A673 (cell line): Measurements from ENCODE around the gene GLYATL3. TPM values are rescaled to one million over a fixed set of nuclear protein-coding genes. Genes with fewer than 3 reads are reported as not detected.

Source experiments
- BruUV-seq: library from RNA; stranded (reverse); fragments of 400-500 nt; replicated peaks from 2 replicates; lab custom pipeline; 2021; lab: Mats Ljungman, UMichigan
- CTCF ChIA-PET: fragments of 300-600 bp; sonication (Branson Sonifier 250); formaldehyde crosslinking; loops from one replicate; lab custom pipeline; 2022; ENCODE audit warnings: antibody characterized with exemption; lab: Charles Lee
- POLR2A ChIA-PET: fragments of 300-600 bp; sonication (Branson Sonifier 250); formaldehyde crosslinking; loops from one replicate; lab custom pipeline; 2022; ENCODE audit warnings: antibody characterized with exemption; ENCODE audit not compliant: low non-redundant PET; lab: Charles Lee
- DNase-seq: peaks from one replicate; pipeline ENCODE4 v3.0.0-alpha.2; 2015; ENCODE audit warnings: low spot score
- H3K27ac ChIP-seq: fragments of 200-600 bp; sonication (generic); 2 replicates; pipeline ENCODE4 v1.5.1; 2016; ENCODE audit warnings: mixed run types, low read depth, mild to moderate bottlenecking, mixed read lengths, antibody characterized with exemption, low read length; ENCODE audit not compliant: poor library complexity, severe bottlenecking
- H3K27me3 ChIP-seq: fragments of 200-600 bp; sonication (generic); replicated peaks from 2 replicates; pipeline ENCODE4 v1.6.1; 2017; ENCODE audit warnings: mixed run types, low read depth, mild to moderate bottlenecking, mixed read lengths, antibody characterized with exemption, low read length; ENCODE audit not compliant: insufficient read depth, poor library complexity
- H3K36me3 ChIP-seq: fragments of 200-600 bp; sonication (generic); 2 replicates; pipeline ENCODE4 v1.6.1; 2016; ENCODE audit warnings: mixed run types, mild to moderate bottlenecking, mixed read lengths, antibody characterized with exemption, low read length; ENCODE audit not compliant: insufficient read depth, poor library complexity, severe bottlenecking
- H3K4me1 ChIP-seq: fragments of 200-600 bp; sonication (generic); 2 replicates; pipeline ENCODE4 v1.6.1; 2017; ENCODE audit warnings: mixed run types, mild to moderate bottlenecking, mixed read lengths, antibody characterized with exemption, low read length; ENCODE audit not compliant: insufficient read depth, poor library complexity, severe bottlenecking
- H3K4me3 ChIP-seq: fragments of 200-600 bp; sonication (generic); 2 replicates; pipeline ENCODE4 v1.5.1; 2016; ENCODE audit warnings: low read depth, mixed run types, mild to moderate bottlenecking, mixed read lengths, low read length; ENCODE audit not compliant: poor library complexity, severe bottlenecking
- H3K9me3 ChIP-seq: fragments of 200-600 bp; sonication (generic); 2 replicates; pipeline ENCODE4 v1.6.1; 2016; ENCODE audit warnings: mixed run types, low read depth, mild to moderate bottlenecking, mixed read lengths, antibody characterized with exemption, low read length; ENCODE audit not compliant: poor library complexity, severe bottlenecking
- CTCF ChIP-seq: fragments of 300-800, 200-600 bp; sonication (generic); conservative IDR thresholded peaks from 2 replicates; pipeline ENCODE4 v1.5.1; 2017; ENCODE audit warnings: low read depth, mild to moderate bottlenecking, antibody characterized with exemption, low read length, moderate library complexity, mixed read lengths
- EZH2 ChIP-seq: fragments of 200-600 bp; sonication (generic); IDR thresholded peaks from 2 replicates; pipeline ENCODE4 v1.6.1; 2017; ENCODE audit warnings: borderline replicate concordance, low read depth, mild to moderate bottlenecking, mixed read lengths, antibody characterized with exemption, low read length; ENCODE audit not compliant: poor library complexity, severe bottlenecking
- intact Hi-C: fragments of 100-400 bp; cut with micrococcal nuclease; formaldehyde crosslinking; loops from one replicate; pipeline ENCODE4 v1.10.0; 2022; ENCODE audit not compliant: unreplicated experiment
- total RNA-seq: library from RNA; stranded (reverse); gene quantifications from 2 replicates; pipeline ENCODE4 v1.2.3, GENCODE V29; 2021

The GLYATL3 gene
- total RNA-seq, 1 experiment from 2014 or later, result not detected

GRCh38 chr6:49516147-49516505 lies 16.4 kb downstream of the GLYATL3 start:
- POLR2A ChIA-PET, result no interaction called here
- Histone ChIP-seq H3K36me3 (no peaks in the 10 kb centered on the region), H3K9me3 (no peaks in the 10 kb centered on the region), H3K4me3 (no peak overlapping the region), H3K27me3 (peaks cover 3% of the 10 kb centered on the region), H3K27ac (no peak overlapping the region), H3K4me1 (no peaks in the 10 kb centered on the region)
- TF ChIP-seq EZH2 (no peak), CTCF (no peak)
- BruUV-seq, result no TSS peak
- CTCF ChIA-PET, result no interaction called here
- intact Hi-C loops, result no loop called here
- no peak for DNase-seq

GRCh38 chr6:49517919-49518318 lies 18.2 kb downstream of the GLYATL3 start:
- no peaks in the 10 kb centered on the region for H3K27me3 ChIP-seq
- H3K36me3 ChIP-seq, result no peaks in the 10 kb centered on the region
- H3K4me1 ChIP-seq, result no peaks in the 10 kb centered on the region
- no TSS peak for BruUV-seq
- no peak for DNase-seq
- H3K4me3 ChIP-seq, result no peak overlapping the region
- ChIA-PET CTCF (no interaction called here), POLR2A (no interaction called here)
- intact Hi-C loops, result no loop called here
- H3K27ac ChIP-seq, result no peak overlapping the region
- TF ChIP-seq CTCF (no peak), EZH2 (no peak)
- H3K9me3 ChIP-seq, result no peaks in the 10 kb centered on the region

- H3K4me1 ChIP-seq, result no peaks in the 10 kb centered on the region
- no peak for DNase-seq
- TF ChIP-seq CTCF, result no peak
- no peak for TF ChIP-seq EZH2
- ChIA-PET CTCF (no interaction called here), POLR2A (no interaction called here)
- H3K36me3 ChIP-seq, result no peaks in the 10 kb centered on the region
- H3K4me3 ChIP-seq, result no peak overlapping the region
- H3K27me3 ChIP-seq, result no peaks in the 10 kb centered on the region
- no peak overlapping the region for H3K27ac ChIP-seq
- H3K9me3 ChIP-seq, result no peaks in the 10 kb centered on the region
- intact Hi-C loops, result no loop called here
- no TSS peak for BruUV-seq
Observed at GRCh38 chr6:49519660-49520059, 19.9 kb downstream of the GLYATL3 start.
